Caco-2 (cell line): ENCODE data around the gene SMYD3. TPM values are rescaled to one million over a fixed set of nuclear protein-coding genes. Genes with fewer than 3 reads are reported as not detected.

Source experiments
- BruUV-seq: library from RNA; stranded (reverse); fragments of 400-500 nt; replicated peaks from 2 replicates; lab custom pipeline; 2021; lab: Mats Ljungman, UMichigan
- CTCF ChIA-PET: fragments of 300-600 bp; sonication (Branson Sonifier 250); formaldehyde crosslinking; loops from one replicate; lab custom pipeline; 2022; ENCODE audit warnings: antibody characterized with exemption; lab: Charles Lee
- POLR2A ChIA-PET: fragments of 300-600 bp; sonication (Branson Sonifier 250); formaldehyde crosslinking; loops from one replicate; lab custom pipeline; 2022; ENCODE audit warnings: antibody characterized with exemption; lab: Charles Lee
- DNase-seq, 2 experiments: peaks; one replicate each; pipeline versions ENCODE4 v3.0.0 to v3.0.0-alpha.2; 2020 to 2022
- H3K27me3 ChIP-seq: replicated peaks from 2 replicates; pipeline ENCODE4 v1.6.0; 2011; ENCODE audit warnings: low read length; ENCODE audit not compliant: control insufficient read depth, insufficient read depth
- H3K36me3 ChIP-seq: 2 replicates; pipeline ENCODE4 v1.5.1; 2011; ENCODE audit warnings: low read length; ENCODE audit not compliant: control insufficient read depth, insufficient read depth
- H3K4me1 ChIP-seq: fragments of 250-450 bp; sonication (Bioruptor Pico); 2 replicates; pipeline ENCODE4 v1.5.1; 2020; ENCODE audit warnings: mild to moderate bottlenecking
- H3K4me3 ChIP-seq: 2 replicates; pipeline ENCODE4 v1.5.1; 2011; ENCODE audit warnings: low read depth, mild to moderate bottlenecking, control low read depth, low read length
- H3K9me3 ChIP-seq: fragments of 250-450 bp; sonication (Bioruptor Pico); 2 replicates; pipeline ENCODE4 v1.5.1; 2020; ENCODE audit warnings: mild to moderate bottlenecking, moderate library complexity
- H3K27ac Mint-ChIP-seq: one replicate; pipeline ENCODE4 v1.8.0; 2022; ENCODE audit warnings: mixed read lengths; ENCODE audit not compliant: unreplicated experiment
- H3K27me3 Mint-ChIP-seq: one replicate; pipeline ENCODE4 v1.8.0; 2022; ENCODE audit warnings: mixed read lengths; ENCODE audit not compliant: insufficient read depth, unreplicated experiment
- H3K36me3 Mint-ChIP-seq: one replicate; pipeline ENCODE4 v1.8.0; 2022; ENCODE audit warnings: mild to moderate bottlenecking, mixed read lengths; ENCODE audit not compliant: insufficient read depth, unreplicated experiment
- H3K4me1 Mint-ChIP-seq: one replicate; pipeline ENCODE4 v1.8.0; 2022; ENCODE audit warnings: low read depth, mixed read lengths; ENCODE audit not compliant: unreplicated experiment
- H3K4me3 Mint-ChIP-seq: one replicate; pipeline ENCODE4 v1.8.0; 2022; ENCODE audit warnings: mild to moderate bottlenecking, moderate library complexity, mixed read lengths; ENCODE audit not compliant: unreplicated experiment
- H3K9me3 Mint-ChIP-seq: one replicate; pipeline ENCODE4 v1.8.0; 2022; ENCODE audit warnings: mixed read lengths; ENCODE audit not compliant: unreplicated experiment
- CTCF ChIP-seq, 2 experiments: fragments of 200-600 bp in 1 of 2; IDR thresholded peaks; 1 replicate in 1 of 2; 2 replicates in 1 of 2; pipeline versions ENCODE4 v1.5.1 to v1.8.0; 2011 to 2022; ENCODE audit warnings: antibody characterized with exemption in 1 of 2, control low read depth in 1 of 2, inconsistent platforms in 1 of 2, low read depth in 1 of 2, low read length in 1 of 2, mild to moderate bottlenecking in 1 of 2, moderate library complexity in 1 of 2; ENCODE audit not compliant: insufficient read depth in 1 of 2, severe bottlenecking in 1 of 2, unreplicated experiment in 1 of 2
- intact Hi-C: fragments of 100-400 bp; cut with micrococcal nuclease; formaldehyde crosslinking; loops from one replicate; pipeline ENCODE4 v1.10.0; 2022; ENCODE audit not compliant: unreplicated experiment
- total RNA-seq: library from RNA; stranded (reverse); gene quantifications from 2 replicates; pipeline ENCODE4 v1.2.3, GENCODE V29; 2022

Gene SMYD3
- total RNA-seq, 1 experiment from 2014 or later = 33.0 TPM

GRCh38 chr1:246444617-246445016 is 62.5 kb downstream of the SMYD3 start:
- no peak overlapping the region for H3K27ac Mint-ChIP-seq
- no peak overlapping the region for H3K4me3 Mint-ChIP-seq
- ChIA-PET POLR2A (no interaction called here), CTCF (no interaction called here)
- no peak overlapping the region for H3K4me3 ChIP-seq
- peaks cover 9% of the 10 kb centered on the region for H3K9me3 Mint-ChIP-seq
- no TSS peak for BruUV-seq
- no peak for TF ChIP-seq CTCF (IDR thresholded peaks at IDR 0.05; ENCODE audit: insufficient read depth in 1 of 2, low read depth in 1 of 2, low read length in 1 of 2, severe bottlenecking in 1 of 2, unreplicated experiment in 1 of 2)
- intact Hi-C loops = no loop called here
- H3K4me1 ChIP-seq = 0 out of 2 replicates have a peak, but pooled peaks cover 7% of the 10 kb centered on the region
- H3K36me3 Mint-ChIP-seq = no peaks in the 10 kb centered on the region
- no peaks in the 10 kb centered on the region for H3K9me3 ChIP-seq
- peaks cover 6% of the 10 kb centered on the region for H3K4me1 Mint-ChIP-seq
- H3K27me3 ChIP-seq = no peaks in the 10 kb centered on the region
- no peaks in the 10 kb centered on the region for H3K27me3 Mint-ChIP-seq
- H3K36me3 ChIP-seq = no peaks in the 10 kb centered on the region
- no peak for DNase-seq

- H3K36me3 Mint-ChIP-seq = no peaks in the 10 kb centered on the region
- H3K4me3 ChIP-seq = no peak overlapping the region
- no peak overlapping the region for H3K4me3 Mint-ChIP-seq
- H3K27ac Mint-ChIP-seq = no peak overlapping the region
- peaks cover 3% of the 10 kb centered on the region; the same call in 1 of the 2 replicates for H3K9me3 ChIP-seq
- H3K4me1 ChIP-seq = peaks cover 19% of the 10 kb centered on the region
- no peak for DNase-seq
- no peaks in the 10 kb centered on the region for H3K36me3 ChIP-seq
- H3K27me3 ChIP-seq = no peaks in the 10 kb centered on the region
- peaks cover 7% of the 10 kb centered on the region for H3K4me1 Mint-ChIP-seq
- H3K27me3 Mint-ChIP-seq = no peaks in the 10 kb centered on the region
- BruUV-seq = no TSS peak
- no peaks in the 10 kb centered on the region for H3K9me3 Mint-ChIP-seq
- ChIA-PET CTCF (no interaction called here), POLR2A (no interaction called here)
- no peak for TF ChIP-seq CTCF (IDR thresholded peaks at IDR 0.05; ENCODE audit: insufficient read depth in 1 of 2, low read depth in 1 of 2, low read length in 1 of 2, severe bottlenecking in 1 of 2, unreplicated experiment in 1 of 2)
- intact Hi-C loops = no loop called here
Measured at GRCh38 chr1:246437961-246438360, 69.1 kb downstream of the SMYD3 start.

- peaks cover 3% of the 10 kb centered on the region; the same call in 1 of the 2 replicates for H3K9me3 ChIP-seq
- BruUV-seq = no TSS peak
- peaks cover 12% of the 10 kb centered on the region for H3K4me1 Mint-ChIP-seq
- ChIA-PET CTCF (no interaction called here), POLR2A (no interaction called here)
- H3K27me3 ChIP-seq = no peaks in the 10 kb centered on the region
- intact Hi-C loops = no loop called here
- TF ChIP-seq CTCF (IDR thresholded peaks at IDR 0.05; ENCODE audit: insufficient read depth in 1 of 2, low read depth in 1 of 2, low read length in 1 of 2, severe bottlenecking in 1 of 2, unreplicated experiment in 1 of 2) = no peak
- H3K4me1 ChIP-seq = peaks cover 19% of the 10 kb centered on the region
- no peak overlapping the region for H3K4me3 ChIP-seq
- H3K36me3 Mint-ChIP-seq = no peaks in the 10 kb centered on the region
- H3K36me3 ChIP-seq = no peaks in the 10 kb centered on the region
- DNase-seq = no peak
- no peak overlapping the region for H3K4me3 Mint-ChIP-seq
- H3K27me3 Mint-ChIP-seq = no peaks in the 10 kb centered on the region
- peaks cover 6% of the 10 kb centered on the region for H3K9me3 Mint-ChIP-seq
- peak overlapping the region; percentile 15 for H3K27ac Mint-ChIP-seq
Measured at GRCh38 chr1:246435421-246436041, 71.5 kb downstream of the SMYD3 start.
